AG10803 (cell line): ENCODE results near the gene GMDS.

Experiments
- DNase-seq: peaks from one replicate; pipeline ENCODE4 v3.0.0; 2010; ENCODE audit warnings: low read depth
- H3K4me3 ChIP-seq: 2 replicates; pipeline ENCODE4 v1.5.1; 2011; ENCODE audit warnings: mild to moderate bottlenecking, low read length, control low read depth
- TF ChIP-seq, protein P1 (sequence below): conservative IDR thresholded peaks from 2 replicates; pipeline ENCODE4 v1.5.1; 2011; ENCODE audit warnings: mild to moderate bottlenecking, low read length, control low read depth, inconsistent platforms

The GMDS gene

DNA sequence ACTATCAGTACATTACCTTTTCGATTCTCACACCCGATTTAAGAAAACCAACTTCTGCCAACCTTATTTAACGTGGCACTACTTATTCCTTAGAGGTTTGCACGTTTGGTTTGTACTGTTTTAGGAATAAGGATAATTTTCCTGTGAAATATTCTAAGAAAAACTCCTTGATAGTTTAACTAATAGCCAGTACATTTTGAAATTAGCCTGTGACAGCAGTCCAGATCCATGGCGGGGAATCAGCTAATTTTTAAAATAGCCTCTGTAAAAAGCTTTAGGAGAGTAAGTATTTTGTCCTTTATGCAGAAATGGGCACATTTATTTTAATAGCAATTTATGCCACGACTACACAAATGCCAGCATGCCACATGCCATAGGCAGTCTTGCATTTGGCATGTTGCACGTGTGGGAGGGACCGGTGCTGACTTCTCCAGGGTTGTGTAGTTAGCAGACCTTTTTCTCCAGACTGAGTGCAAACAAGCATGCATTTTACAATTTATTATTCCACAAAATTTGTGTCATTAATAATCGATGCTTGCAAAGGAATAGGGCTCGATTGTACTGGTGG is 629.5 kb downstream of the GMDS start:
- TF ChIP-seq, protein P1, sequence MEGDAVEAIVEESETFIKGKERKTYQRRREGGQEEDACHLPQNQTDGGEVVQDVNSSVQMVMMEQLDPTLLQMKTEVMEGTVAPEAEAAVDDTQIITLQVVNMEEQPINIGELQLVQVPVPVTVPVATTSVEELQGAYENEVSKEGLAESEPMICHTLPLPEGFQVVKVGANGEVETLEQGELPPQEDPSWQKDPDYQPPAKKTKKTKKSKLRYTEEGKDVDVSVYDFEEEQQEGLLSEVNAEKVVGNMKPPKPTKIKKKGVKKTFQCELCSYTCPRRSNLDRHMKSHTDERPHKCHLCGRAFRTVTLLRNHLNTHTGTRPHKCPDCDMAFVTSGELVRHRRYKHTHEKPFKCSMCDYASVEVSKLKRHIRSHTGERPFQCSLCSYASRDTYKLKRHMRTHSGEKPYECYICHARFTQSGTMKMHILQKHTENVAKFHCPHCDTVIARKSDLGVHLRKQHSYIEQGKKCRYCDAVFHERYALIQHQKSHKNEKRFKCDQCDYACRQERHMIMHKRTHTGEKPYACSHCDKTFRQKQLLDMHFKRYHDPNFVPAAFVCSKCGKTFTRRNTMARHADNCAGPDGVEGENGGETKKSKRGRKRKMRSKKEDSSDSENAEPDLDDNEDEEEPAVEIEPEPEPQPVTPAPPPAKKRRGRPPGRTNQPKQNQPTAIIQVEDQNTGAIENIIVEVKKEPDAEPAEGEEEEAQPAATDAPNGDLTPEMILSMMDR: no peak
- DNase-seq: no peak

DNA sequence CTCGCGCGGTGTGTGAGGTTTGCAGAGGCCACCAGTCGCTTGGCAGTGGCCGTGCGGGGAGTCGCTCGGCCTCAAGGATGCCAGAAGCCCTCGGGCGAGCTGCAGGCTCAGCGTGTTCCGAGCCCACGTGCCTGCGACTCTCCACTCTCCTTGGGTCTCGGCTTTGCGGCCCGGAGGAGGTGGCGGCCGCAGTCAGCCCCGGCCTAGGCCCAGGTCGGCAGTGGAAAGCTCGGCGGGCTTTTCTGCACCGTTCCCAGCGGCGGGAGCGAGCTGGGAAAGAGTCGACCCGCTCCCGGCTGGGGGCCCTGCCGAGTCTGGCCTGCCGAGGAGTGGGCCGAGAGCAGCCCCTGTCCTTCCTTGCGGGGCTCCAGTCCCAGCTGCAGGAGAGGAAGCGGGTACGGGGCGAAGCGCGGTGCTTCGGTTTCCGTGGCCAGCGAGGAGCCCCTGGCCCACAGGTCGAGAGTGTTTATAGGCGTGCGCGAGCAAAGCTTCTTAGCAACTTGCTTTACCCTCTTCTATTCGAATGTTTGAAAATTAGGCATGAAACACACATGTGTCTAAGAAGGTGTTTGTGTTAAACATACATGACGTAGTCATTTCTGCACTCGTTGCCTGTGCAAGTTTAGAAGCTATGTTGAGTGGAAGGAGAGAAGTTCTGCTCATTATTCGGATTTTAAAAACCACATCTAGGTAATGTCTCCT is 630.1 kb downstream of the GMDS start:
- TF ChIP-seq, protein P1: no peak
- no peak overlapping the region for H3K4me3 ChIP-seq
- DNase-seq: no peak

More for the DNA sequence above, 629.5 kb downstream of the GMDS start:
- no peak overlapping the region for H3K4me3 ChIP-seq

GRCh38 chr6:1614448-1615150 is 630.8 kb downstream of the GMDS start:
- no peak for DNase-seq
- H3K4me3 ChIP-seq: no peak overlapping the region

GRCh38 chr6:1613688-1614447 is 631.5 kb downstream of the GMDS start:
- no peak for DNase-seq

More at GRCh38 chr6:1614448-1615150, 630.8 kb downstream of the GMDS start:
- TF ChIP-seq, protein P1: no peak

DNA sequence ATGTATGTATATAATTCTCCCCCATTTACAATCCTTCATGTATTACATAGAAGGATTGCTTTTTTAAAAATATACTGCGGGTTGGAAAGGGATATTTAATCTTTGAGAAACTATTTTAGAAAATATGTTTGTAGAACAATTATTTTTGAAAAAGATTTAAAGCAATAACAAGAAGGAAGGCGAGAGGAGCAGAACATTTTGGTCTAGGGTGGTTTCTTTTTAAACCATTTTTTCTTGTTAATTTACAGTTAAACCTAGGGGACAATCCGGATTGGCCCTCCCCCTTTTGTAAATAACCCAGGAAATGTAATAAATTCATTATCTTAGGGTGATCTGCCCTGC is 632.1 kb downstream of the GMDS start:
- H3K4me3 ChIP-seq: peak overlapping the region; percentile 74
- DNase-seq: no peak
- TF ChIP-seq, protein P1: no peak

More at GRCh38 chr6:1613688-1614447, 631.5 kb downstream of the GMDS start:
- H3K4me3 ChIP-seq: peak overlapping the region; percentile 74
- TF ChIP-seq, protein P1: no peak

- peak; percentile 73 for DNase-seq
- peak overlapping the region; percentile 74 for H3K4me3 ChIP-seq
- TF ChIP-seq, protein P1: no peak
Observed at GRCh38 chr6:1612974-1613306, 632.5 kb downstream of the GMDS start.
